Tibial nerve (tissue), 3 donors: Measurements from ENCODE around the gene FANCC.

Experiments used
- CTCF ChIP-seq, 5 experiments: fragments of 200-600 bp in 3 of 5; fragments of 450-650 bp in 2 of 5; sonication (generic) in 3 of 5; IDR thresholded peaks; one replicate each; pipeline ENCODE4 v1.5.1; 2016 to 2019; ENCODE audit warnings: antibody characterized with exemption in 5 of 5, mild to moderate bottlenecking in 3 of 5, moderate library complexity in 2 of 5
- POLR2A ChIP-seq, 2 donors: fragments of 450-650 bp; IDR thresholded peaks; one replicate each; pipeline ENCODE4 v1.6.1; 2017; ENCODE audit warnings: antibody characterized with exemption in 2 of 2, mild to moderate bottlenecking in 2 of 2, moderate library complexity in 2 of 2

- TF ChIP-seq POLR2A (IDR thresholded peaks at IDR 0.05) (no peak), CTCF (IDR thresholded peaks at IDR 0.05) (no peak)
Observed at GRCh38 chr9:95097279-95097678, 220.2 kb downstream of the FANCC start.
